Tibial nerve (tissue), 4 donors: ENCODE results near the gene CD83. TPM values are rescaled to one million over a fixed set of nuclear protein-coding genes. Genes with fewer than 3 reads are reported as not detected.
A peak's percentile ranks its signal among the peaks of the same experiment; 100 is the strongest.

Experiments used
- DNase-seq, 2 donors: peaks; one replicate each; pipeline ENCODE4 v3.0.0-alpha.2; 2019; ENCODE audit warnings: low spot score in 2 of 2
- H3K27ac ChIP-seq, 4 donors: fragments of 200-600 bp; sonication (generic) in 3 of 4; one replicate each; pipeline ENCODE4 v1.5.1; 2017 to 2019; ENCODE audit warnings: mild to moderate bottlenecking in 1 of 4
- H3K27me3 ChIP-seq, 2 donors: fragments of 200-600 bp; sonication (generic) in 1 of 2; one replicate each; pipeline versions ENCODE4 v1.5.1 to v1.6.0; 2017 to 2019
- H3K36me3 ChIP-seq, 3 donors: fragments of 200-600 bp; sonication (generic); one replicate each; pipeline ENCODE4 v1.5.1; 2018 to 2019
- H3K4me1 ChIP-seq, 4 donors: fragments of 200-600 bp; sonication (generic) in 3 of 4; one replicate each; pipeline ENCODE4 v1.5.1; 2017 to 2019
- H3K4me3 ChIP-seq, 4 donors: fragments of 200-600 bp; sonication (generic) in 3 of 4; one replicate each; pipeline ENCODE4 v1.5.1; 2017 to 2019; ENCODE audit warnings: mild to moderate bottlenecking in 1 of 4, moderate library complexity in 1 of 4
- H3K9me3 ChIP-seq, 4 donors: fragments of 200-600 bp; sonication (generic) in 3 of 4; one replicate each; pipeline ENCODE4 v1.5.1; 2017 to 2019
- CTCF ChIP-seq, 5 experiments: fragments of 200-600 bp in 3 of 5; fragments of 450-650 bp in 2 of 5; sonication (generic) in 3 of 5; IDR thresholded peaks; one replicate each; pipeline ENCODE4 v1.5.1; 2016 to 2019; ENCODE audit warnings: antibody characterized with exemption in 5 of 5, mild to moderate bottlenecking in 3 of 5, moderate library complexity in 2 of 5
- EP300 ChIP-seq, 2 donors: sonication (generic); formaldehyde crosslinking; IDR thresholded peaks; one replicate each; pipeline ENCODE4 v1.6.1; 2017; ENCODE audit warnings: antibody characterized with exemption in 2 of 2, mild to moderate bottlenecking in 1 of 2
- POLR2A ChIP-seq, 2 donors: fragments of 450-650 bp; IDR thresholded peaks; one replicate each; pipeline ENCODE4 v1.6.1; 2017; ENCODE audit warnings: antibody characterized with exemption in 2 of 2, mild to moderate bottlenecking in 2 of 2, moderate library complexity in 2 of 2
- WGBS, 2 donors: methylation state at CpG; one replicate each; pipeline ENCODE4 v1.1.5; 2018; 5-methylcytosine and 5-hydroxymethylcytosine counted together
- total RNA-seq, 4 donors: library from RNA; depleted of rRNA; stranded (reverse); fragments of >200 nt; gene quantifications; one replicate each; pipeline ENCODE4 v1.1.0, GENCODE V29; 2016

Gene CD83
- total RNA-seq, 4 donors from 2014 or later: 2.1 to 5.3 (median 3.7) TPM

DNA sequence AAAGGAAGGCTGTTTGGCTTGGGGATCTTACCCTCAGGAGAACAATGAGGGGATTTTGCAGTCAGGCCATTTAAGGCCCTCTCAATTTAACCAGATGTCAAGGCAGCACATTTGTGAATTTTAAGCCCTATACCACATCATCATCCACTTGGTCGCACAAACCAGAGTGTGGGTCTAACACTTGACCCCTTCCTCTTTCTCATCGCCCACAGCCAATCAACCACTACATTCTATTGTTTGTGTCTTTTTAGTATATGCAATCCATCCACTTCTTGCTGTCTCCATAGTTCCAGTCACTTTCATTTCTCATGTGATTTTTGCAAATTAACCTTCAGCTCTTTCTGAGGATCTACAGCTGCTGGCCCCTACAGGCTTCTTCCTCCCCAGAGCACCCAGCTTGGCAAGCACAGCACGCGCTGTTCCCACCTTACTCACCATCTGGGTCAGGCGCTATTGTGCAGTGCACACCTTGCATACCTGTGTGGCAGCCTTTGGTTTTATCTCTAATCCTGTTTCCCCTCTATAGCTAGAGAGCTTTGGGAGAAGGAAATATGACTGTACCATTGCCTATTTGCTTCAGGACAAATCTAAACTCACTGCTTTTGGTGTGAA lies 32.3 kb upstream of the CD83 start:
- H3K36me3 ChIP-seq: no peaks in the 10 kb centered on the region
- peaks cover 0 to under 1% (median 0%) of the 10 kb centered on the region in 4 donors for H3K4me1 ChIP-seq
- no peak for DNase-seq
- H3K9me3 ChIP-seq: no peaks in the 10 kb centered on the region
- no peak overlapping the region for H3K4me3 ChIP-seq
- H3K27ac ChIP-seq: no peak overlapping the region
- H3K27me3 ChIP-seq: no peaks in the 10 kb centered on the region
- TF ChIP-seq CTCF (IDR thresholded peaks at IDR 0.05) (no peak), POLR2A (IDR thresholded peaks at IDR 0.05) (no peak), EP300 (IDR thresholded peaks at IDR 0.05) (no peak)
- 77 to 80% methylated on average over 5 of the region's 5 CpGs for WGBS, 2 donors

DNA sequence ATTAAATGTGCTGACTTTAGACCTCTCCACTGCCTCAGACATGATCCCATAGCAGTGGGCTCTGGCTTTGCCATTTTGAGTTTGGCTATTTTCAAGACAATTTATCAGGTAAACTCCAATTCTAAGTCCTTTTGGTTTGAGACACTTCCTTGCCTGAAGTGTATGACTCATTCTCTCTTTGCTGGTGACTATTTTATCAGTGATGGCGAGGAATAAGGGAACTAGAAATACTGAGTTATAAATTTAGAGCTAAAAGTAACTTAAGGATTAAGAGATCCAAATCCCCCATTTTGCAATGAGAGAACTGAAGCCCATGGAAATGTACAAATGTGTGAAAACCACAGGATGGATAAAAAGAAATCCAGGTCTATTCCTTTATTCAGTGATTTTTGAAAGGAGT lies 30.9 kb upstream of the CD83 start:
- Histone ChIP-seq H3K36me3 (no peaks in the 10 kb centered on the region), H3K4me1 (peaks cover 0 to 2% (median under 1%) of the 10 kb centered on the region in 4 donors), H3K4me3 (no peak overlapping the region), H3K27ac (no peak overlapping the region), H3K27me3 (no peaks in the 10 kb centered on the region), H3K9me3 (no peaks in the 10 kb centered on the region)
- no peak for TF ChIP-seq CTCF (IDR thresholded peaks at IDR 0.05)
- no peak for TF ChIP-seq POLR2A (IDR thresholded peaks at IDR 0.05)
- no peak for TF ChIP-seq EP300 (IDR thresholded peaks at IDR 0.05)
- no peak for DNase-seq
- 83 to 91% methylated on average over 1 of the region's 1 CpG for WGBS, 2 donors

GRCh38 chr6:14088600-14089192 lies 28.9 kb upstream of the CD83 start:
- Histone ChIP-seq H3K36me3 (no peaks in the 10 kb centered on the region), H3K27ac (no peak overlapping the region), H3K4me1 (peaks cover 0 to 19% (median 5%) of the 10 kb centered on the region in 4 donors), H3K9me3 (no peaks in the 10 kb centered on the region), H3K4me3 (no peak overlapping the region), H3K27me3 (no peaks in the 10 kb centered on the region)
- no peak for DNase-seq
- TF ChIP-seq EP300 (IDR thresholded peaks at IDR 0.05) (no peak), POLR2A (IDR thresholded peaks at IDR 0.05) (no peak), CTCF (IDR thresholded peaks at IDR 0.05) (no peak)
- WGBS, 2 donors: 51 to 70% methylated on average over 4 of the region's 4 CpGs

- no peak overlapping the region for H3K4me3 ChIP-seq
- H3K27ac ChIP-seq: no peak overlapping the region
- peaks cover 0 to 24% (median 10%) of the 10 kb centered on the region in 4 donors for H3K4me1 ChIP-seq
- no peaks in the 10 kb centered on the region for H3K27me3 ChIP-seq
- TF ChIP-seq CTCF (IDR thresholded peaks at IDR 0.05) (no peak), POLR2A (IDR thresholded peaks at IDR 0.05) (no peak), EP300 (IDR thresholded peaks at IDR 0.05) (no peak)
- no peaks in the 10 kb centered on the region for H3K9me3 ChIP-seq
- no peak for DNase-seq
- 94 to 95% methylated on average over 7 of the region's 7 CpGs for WGBS, 2 donors
- H3K36me3 ChIP-seq: no peaks in the 10 kb centered on the region
Measured at GRCh38 chr6:14089224-14089623, 28.3 kb upstream of the CD83 start.

GRCh38 chr6:14091339-14091978 lies 26.1 kb upstream of the CD83 start:
- DNase-seq: no peak
- H3K4me1 ChIP-seq: peaks cover 0 to 32% (median 14%) of the 10 kb centered on the region in 4 donors
- H3K36me3 ChIP-seq: no peaks in the 10 kb centered on the region
- no peak for TF ChIP-seq EP300 (IDR thresholded peaks at IDR 0.05)
- TF ChIP-seq POLR2A (IDR thresholded peaks at IDR 0.05): no peak
- no peak for TF ChIP-seq CTCF (IDR thresholded peaks at IDR 0.05)
- H3K4me3 ChIP-seq: no peak overlapping the region
- H3K27ac ChIP-seq: peak overlapping the region in 2 of 4 donors; percentile 69 to 83
- WGBS, 2 donors: 86 to 89% methylated on average over 4 of the region's 4 CpGs
- H3K9me3 ChIP-seq: no peaks in the 10 kb centered on the region
- no peaks in the 10 kb centered on the region for H3K27me3 ChIP-seq
